Activated B cell treated with CpG ODN at 0.5 μM for 24 hours (primary cell): ENCODE results near the gene ESYT2. TPM values are rescaled to one million over a fixed set of nuclear protein-coding genes. Genes with fewer than 3 reads are reported as not detected.
A peak's percentile ranks its signal among the peaks of the same experiment; 100 is the strongest.
"Not testable (repeated sequence)": the region's sequence is repeated elsewhere in the genome, so short reads cannot be mapped to it uniquely, and the experiment has no call there.

ENCODE experiments used
- ATAC-seq: fragments of 200-7000 bp; cut with Tn5 transposase; one replicate; pipeline ENCODE4 v1.10.0; 2021; ENCODE audit warnings: low read depth, mild to moderate bottlenecking, moderate library complexity
- CTCF ChIA-PET: fragments of 350-600 bp; sonication (Branson Sonifier 250); formaldehyde crosslinking; loops from one replicate; lab custom pipeline; 2021; ENCODE audit warnings: antibody characterized with exemption; lab: Charles Lee
- POLR2A ChIA-PET: fragments of 350-600 bp; sonication (Branson Sonifier 250); formaldehyde crosslinking; loops from one replicate; lab custom pipeline; 2021; ENCODE audit warnings: antibody characterized with exemption; lab: Charles Lee
- DNase-seq: peaks from one replicate; pipeline ENCODE4 v3.0.0; 2022
- H3K27ac Mint-ChIP-seq: one replicate; pipeline ENCODE4 v1.8.0; 2020; ENCODE audit warnings: mixed read lengths
- H3K27me3 Mint-ChIP-seq: one replicate; pipeline ENCODE4 v1.8.0; 2021; ENCODE audit warnings: mixed read lengths
- H3K36me3 Mint-ChIP-seq: one replicate; pipeline ENCODE4 v1.8.0; 2021; ENCODE audit warnings: low read depth, mixed read lengths
- H3K4me1 Mint-ChIP-seq: one replicate; pipeline ENCODE4 v1.8.0; 2021; ENCODE audit warnings: mixed read lengths
- H3K4me3 Mint-ChIP-seq: one replicate; pipeline ENCODE4 v1.8.0; 2020; ENCODE audit warnings: mild to moderate bottlenecking, mixed read lengths
- H3K9me3 Mint-ChIP-seq: one replicate; pipeline ENCODE4 v1.8.0; 2020; ENCODE audit warnings: mixed read lengths
- CTCF ChIP-seq: fragments of 200-600 bp; IDR thresholded peaks from one replicate; pipeline ENCODE4 v1.8.0; 2022; ENCODE audit warnings: antibody characterized with exemption, mild to moderate bottlenecking
- intact Hi-C: fragments of 100-400 bp; cut with micrococcal nuclease; formaldehyde crosslinking; loops from one replicate; pipeline ENCODE4 v1.15.1; 2024
- total RNA-seq: library from RNA; stranded (reverse); gene quantifications from 2 replicates; pipeline ENCODE4 v1.2.3, GENCODE V29; 2022

The ESYT2 gene
- total RNA-seq, 1 donor from 2014 or later = 21.3 TPM

DNA sequence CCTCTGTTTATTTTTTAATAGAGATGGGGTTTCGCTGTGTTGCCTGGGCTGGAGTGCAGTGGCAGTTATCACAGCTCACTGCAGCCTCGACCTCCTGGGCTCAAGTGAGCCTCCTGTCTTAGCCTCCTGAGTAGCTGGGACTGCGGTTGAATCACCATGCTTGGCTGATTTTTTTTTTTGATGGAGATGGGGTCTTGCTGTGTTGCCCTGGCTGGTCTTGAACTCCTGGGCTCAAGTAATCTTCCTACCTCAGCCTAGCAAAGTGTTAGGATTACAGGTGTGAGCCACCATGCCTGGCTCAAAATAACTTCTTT is 35.2 kb upstream of the ESYT2 start:
- Mint-ChIP-seq H3K36me3 (no peaks in the 10 kb centered on the region), H3K9me3 (no peaks in the 10 kb centered on the region), H3K27ac (peak overlapping the region; percentile 9), H3K4me3 (peak overlapping the region; percentile 88), H3K27me3 (no peaks in the 10 kb centered on the region), H3K4me1 (peaks cover 17% of the 10 kb centered on the region)
- no peak for ATAC-seq
- no peak for DNase-seq
- intact Hi-C loops = no loop called here
- no peak for TF ChIP-seq CTCF
- ChIA-PET POLR2A (no interaction called here), CTCF (no interaction called here)

DNA sequence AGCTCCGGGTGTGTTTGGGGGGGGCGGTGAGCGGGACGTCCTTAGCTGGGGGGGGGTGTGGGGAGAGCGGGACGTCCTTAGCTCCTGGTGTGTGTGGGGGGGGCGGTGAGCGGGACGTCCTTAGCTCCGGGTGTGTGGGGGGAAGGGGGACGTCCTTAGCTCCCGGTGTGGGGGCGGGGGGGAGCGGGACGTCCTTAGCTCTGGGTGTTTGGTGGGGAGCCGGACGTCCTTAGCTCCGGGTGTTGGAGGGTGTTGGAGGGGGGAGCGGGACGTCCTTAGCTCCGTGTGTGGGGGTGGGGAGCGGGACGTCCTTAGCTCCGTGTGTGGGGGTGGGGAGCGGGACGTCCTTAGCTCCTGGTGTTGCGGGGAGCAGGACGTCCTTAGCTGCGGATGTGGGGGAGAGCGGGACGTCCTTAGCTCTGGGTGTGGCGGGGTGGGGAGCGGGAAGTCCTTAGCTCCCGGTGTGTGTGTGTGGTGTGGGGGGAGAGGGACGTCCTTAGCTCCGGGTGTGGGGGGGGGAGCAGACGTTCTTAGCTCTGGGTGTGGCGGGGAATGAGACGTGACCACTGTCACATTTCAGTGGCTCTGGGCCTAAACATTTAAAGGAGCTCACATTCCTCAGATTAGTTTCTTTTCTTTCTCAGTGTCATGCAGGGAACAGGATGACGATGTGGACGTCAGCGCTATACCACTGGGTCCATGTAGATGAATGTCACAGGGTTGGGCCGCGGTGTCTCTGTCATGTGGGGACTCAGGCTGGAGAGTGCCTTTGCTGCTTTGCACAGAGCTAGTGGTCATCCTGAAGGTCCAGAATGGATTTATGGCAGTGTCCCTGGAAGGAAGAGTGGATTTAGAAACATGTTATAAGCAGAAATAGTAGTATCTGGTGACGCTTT is 34.5 kb upstream of the ESYT2 start:
- ATAC-seq (peak; percentile 62), DNase-seq (no peak)
- H3K27ac Mint-ChIP-seq = peak overlapping the region; percentile 9
- no peak for TF ChIP-seq CTCF
- no peaks in the 10 kb centered on the region for H3K36me3 Mint-ChIP-seq
- intact Hi-C loops = no loop called here
- ChIA-PET POLR2A (interaction anchor here (0.6 to 1.5 kb wide), 4 partner anchors 9 to 137 kb away, joined by 3 to 12 read pairs (median 6); partner anchors contain the start of gene ESYT2), CTCF (no interaction called here)
- no peaks in the 10 kb centered on the region for H3K27me3 Mint-ChIP-seq
- H3K4me1 Mint-ChIP-seq = peaks cover 18% of the 10 kb centered on the region
- H3K9me3 Mint-ChIP-seq = no peaks in the 10 kb centered on the region
- H3K4me3 Mint-ChIP-seq = peak overlapping the region; percentile 88

DNA sequence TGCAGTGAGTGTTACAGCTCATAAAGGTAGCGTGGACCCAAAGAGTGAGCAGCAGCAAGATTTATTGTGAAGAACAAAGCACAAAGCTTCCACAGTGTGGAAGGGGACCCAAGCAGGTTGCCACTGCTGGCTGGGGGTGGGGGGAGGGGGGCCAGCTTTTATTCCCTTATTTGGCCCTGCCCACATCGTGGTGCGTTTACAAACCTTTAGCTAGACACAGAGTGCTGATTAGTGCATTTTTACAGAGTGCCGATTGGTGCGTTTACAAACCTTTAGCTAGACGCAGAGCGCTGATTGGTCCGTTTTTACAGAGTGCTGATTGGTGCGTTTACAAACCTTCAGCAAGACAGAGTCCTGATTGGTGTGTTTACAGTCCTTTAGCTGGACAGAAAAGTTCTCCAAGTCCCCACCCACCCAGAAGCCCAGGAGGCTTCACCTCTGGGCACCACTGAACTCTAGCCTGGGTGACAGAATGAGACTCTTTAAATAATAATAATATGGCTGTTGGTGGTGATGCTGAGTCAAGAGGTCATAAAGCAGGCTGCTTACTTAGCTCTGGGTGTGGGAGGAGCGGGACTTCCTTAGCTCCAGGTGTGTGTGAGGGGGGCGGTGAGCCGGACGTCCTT is 33.8 kb upstream of the ESYT2 start:
- H3K9me3 Mint-ChIP-seq, H3K36me3 Mint-ChIP-seq, H3K27me3 Mint-ChIP-seq, DNase-seq, intact Hi-C loops, CTCF ChIA-PET: not testable (repeated sequence)
- POLR2A ChIA-PET = interaction anchor here (0.6 to 1.5 kb wide), 2 partner anchors 10 to 34 kb away, joined by 6 to 12 read pairs; partner anchors contain the start of gene ESYT2
- H3K27ac Mint-ChIP-seq = peak overlapping the region; percentile 56
- H3K4me3 Mint-ChIP-seq = peak overlapping the region; percentile 88
- peaks cover 20% of the 10 kb centered on the region for H3K4me1 Mint-ChIP-seq
- ATAC-seq = peak; percentile 57

GRCh38 chr7:158861936-158862704 is 32.8 kb upstream of the ESYT2 start:
- H3K9me3 Mint-ChIP-seq = no peaks in the 10 kb centered on the region
- no peaks in the 10 kb centered on the region for H3K27me3 Mint-ChIP-seq
- ATAC-seq = no peak
- peak overlapping the region; percentile 46 for H3K4me3 Mint-ChIP-seq
- ChIA-PET CTCF (no interaction called here), POLR2A (no interaction called here)
- no peak for TF ChIP-seq CTCF
- no peaks in the 10 kb centered on the region for H3K36me3 Mint-ChIP-seq
- H3K27ac Mint-ChIP-seq = no peak overlapping the region
- no peak for DNase-seq
- intact Hi-C loops = no loop called here
- H3K4me1 Mint-ChIP-seq = peaks cover 22% of the 10 kb centered on the region

GRCh38 chr7:158861004-158861787 is 31.9 kb upstream of the ESYT2 start:
- H3K4me3 Mint-ChIP-seq = no peak overlapping the region
- H3K36me3 Mint-ChIP-seq = peaks cover 1% of the 10 kb centered on the region
- peaks cover 25% of the 10 kb centered on the region for H3K4me1 Mint-ChIP-seq
- intact Hi-C loops = no loop called here
- H3K27me3 Mint-ChIP-seq = no peaks in the 10 kb centered on the region
- H3K27ac Mint-ChIP-seq = no peak overlapping the region
- no peaks in the 10 kb centered on the region for H3K9me3 Mint-ChIP-seq
- ChIA-PET CTCF (no interaction called here), POLR2A (no interaction called here)
- ATAC-seq (no peak), DNase-seq (no peak)
- TF ChIP-seq CTCF = no peak
